Colonic mucosa (tissue), 4 donors: Measurements from ENCODE around the gene NPAT. TPM values are rescaled to one million over a fixed set of nuclear protein-coding genes. Genes with fewer than 3 reads are reported as not detected.

Source experiments
- DNase-seq: peaks from one replicate; pipeline ENCODE4 v3.0.0-alpha.2; 2020
- H3K27ac ChIP-seq: fragments of 200-600 bp; one replicate; pipeline ENCODE4 v1.8.0; 2021
- H3K27me3 ChIP-seq: fragments of 200-600 bp; one replicate; pipeline ENCODE4 v1.8.0; 2021
- H3K36me3 ChIP-seq: fragments of 200-600 bp; one replicate; pipeline ENCODE4 v1.8.0; 2021
- H3K4me1 ChIP-seq: fragments of 200-600 bp; one replicate; pipeline ENCODE4 v1.8.0; 2021; ENCODE audit warnings: mild to moderate bottlenecking
- H3K4me3 ChIP-seq: fragments of 200-600 bp; one replicate; pipeline ENCODE4 v1.8.0; 2021
- H3K9ac ChIP-seq, 2 donors: one replicate each; pipeline ENCODE4 v1.7.0; 2013; ENCODE audit warnings: control low read depth in 2 of 2, low read depth in 2 of 2, low read length in 2 of 2
- H3K9me3 ChIP-seq: fragments of 200-600 bp; one replicate; pipeline ENCODE4 v1.8.0; 2021
- CTCF ChIP-seq: fragments of 200-600 bp; IDR thresholded peaks from one replicate; pipeline ENCODE4 v1.8.0; 2022; ENCODE audit warnings: antibody characterized with exemption, mild to moderate bottlenecking
- intact Hi-C: fragments of 100-400 bp; cut with DNase I; formaldehyde crosslinking; loops from one replicate; pipeline ENCODE4 v1.14.1; 2022
- total RNA-seq, 2 donors: library from RNA; stranded (reverse); fragmentation: NEBNext Ultra II Directional in 1 of 2; extraction: Animal tissue kit (Norgen Biotek cat#: 25700) in 1 of 2; gene quantifications; one replicate each; pipeline ENCODE4 v1.2.1, GENCODE V29; 2021
- donor health status: healthy.
- donor health status: DM: no; HTN: no; CAD: no.
- donor health status: DM: no; HTN: no; CAD: no.

NPAT gene
- total RNA-seq, result 10 to 100 TPM; 10.8 to 14.0 TPM

GRCh38 chr11:108222574-108223347, at the start of gene NPAT, which contains the start of gene ATM:
TSS of gene NPAT (minus strand) at chr11:108222638. CDS start at chr11:108222536, 102 bp downstream.
TSS of gene ATM (plus strand) at chr11:108223067. CDS start at chr11:108227625, 4,558 bp downstream.
- Histone ChIP-seq H3K4me3 (peak within 1 kb of the TSS; percentile 65), H3K36me3 (no peaks in the 10 kb centered on the region), H3K9ac (peak within 1 kb of the TSS; percentile 78 to 96), H3K27ac (peak within 1 kb of the TSS; percentile 96), H3K4me1 (no peaks in the 10 kb centered on the region), H3K27me3 (no peaks in the 10 kb centered on the region), H3K9me3 (no peaks in the 10 kb centered on the region)
- peak; percentile 72 for TF ChIP-seq CTCF
- DNase-seq, result peak; percentile 99
- intact Hi-C loops, result loop anchor here (5.0 to 10.0 kb wide), 2 partner anchors 208 to 425 kb away; no protein-coding TSS in a partner anchor

- Histone ChIP-seq H3K9me3 (no peaks in the 10 kb centered on the region), H3K27ac (no peak overlapping the region), H3K4me1 (no peaks in the 10 kb centered on the region), H3K27me3 (no peaks in the 10 kb centered on the region), H3K4me3 (no peak overlapping the region), H3K9ac (no peak overlapping the region), H3K36me3 (no peaks in the 10 kb centered on the region)
- DNase-seq, result no peak
- no peak for TF ChIP-seq CTCF
- intact Hi-C loops, result no loop called here
Measured at GRCh38 chr11:108269583-108269982, 47.1 kb upstream of the NPAT start.

GRCh38 chr11:108253176-108253575, 30.7 kb upstream of the NPAT start:
- DNase-seq, result no peak
- Histone ChIP-seq H3K36me3 (peaks cover 5% of the 10 kb centered on the region), H3K4me1 (no peaks in the 10 kb centered on the region)

GRCh38 chr11:108246885-108247284, 24.4 kb upstream of the NPAT start:
- intact Hi-C loops, result no loop called here
- H3K36me3 ChIP-seq, result no peaks in the 10 kb centered on the region
- H3K4me1 ChIP-seq, result no peaks in the 10 kb centered on the region
- no peak for DNase-seq
- H3K27ac ChIP-seq, result no peak overlapping the region
- no peak overlapping the region for H3K9ac ChIP-seq
- H3K9me3 ChIP-seq, result no peaks in the 10 kb centered on the region
- TF ChIP-seq CTCF, result no peak
- H3K27me3 ChIP-seq, result no peaks in the 10 kb centered on the region
- H3K4me3 ChIP-seq, result no peak overlapping the region

More at GRCh38 chr11:108253176-108253575, 30.7 kb upstream of the NPAT start:
- Histone ChIP-seq H3K27me3 (no peaks in the 10 kb centered on the region), H3K9me3 (no peaks in the 10 kb centered on the region), H3K27ac (no peak overlapping the region), H3K4me3 (no peak overlapping the region), H3K9ac (no peak overlapping the region)
- intact Hi-C loops, result no loop called here
- no peak for TF ChIP-seq CTCF

GRCh38 chr11:108246308-108246707, 23.9 kb upstream of the NPAT start:
- no peak overlapping the region for H3K27ac ChIP-seq
- no peak overlapping the region for H3K4me3 ChIP-seq
- intact Hi-C loops, result no loop called here
- no peaks in the 10 kb centered on the region for H3K4me1 ChIP-seq
- no peak overlapping the region for H3K9ac ChIP-seq
- no peak for DNase-seq
- H3K9me3 ChIP-seq, result no peaks in the 10 kb centered on the region
- no peaks in the 10 kb centered on the region for H3K27me3 ChIP-seq
- no peaks in the 10 kb centered on the region for H3K36me3 ChIP-seq
- TF ChIP-seq CTCF, result no peak
